RPMI8226 (cell line): ENCODE data around the gene PLAC8.
"Not testable (repeated sequence)": the region's sequence is repeated elsewhere in the genome, so short reads cannot be mapped to it uniquely, and the experiment has no call there.

Experiments
- DNase-seq: peaks from one replicate; pipeline ENCODE4 v3.0.0-alpha.2; 2015

PLAC8 gene

GRCh38 chr4:83065266-83065665, 49.3 kb downstream of the PLAC8 start:
- no peak for DNase-seq

GRCh38 chr4:83062739-83063138, 51.8 kb downstream of the PLAC8 start:
- no peak for DNase-seq

GRCh38 chr4:83054928-83055327, 59.6 kb downstream of the PLAC8 start:
- peak; percentile 12 for DNase-seq

- DNase-seq, result not testable (repeated sequence)
Measured at GRCh38 chr4:83048781-83049180, 65.7 kb downstream of the PLAC8 start.

- no peak for DNase-seq
Measured at GRCh38 chr4:83046693-83047473, 67.6 kb downstream of the PLAC8 start.

GRCh38 chr4:83043801-83044407, 70.6 kb downstream of the PLAC8 start:
- no peak for DNase-seq

- DNase-seq, result not testable (repeated sequence)
Measured at GRCh38 chr4:83043157-83043556, 71.4 kb downstream of the PLAC8 start.

GRCh38 chr4:83040269-83040668, 74.3 kb downstream of the PLAC8 start:
- DNase-seq, result no peak
